ENCODE measurements around the gene COX7B2.

The COX7B2 gene

DNA sequence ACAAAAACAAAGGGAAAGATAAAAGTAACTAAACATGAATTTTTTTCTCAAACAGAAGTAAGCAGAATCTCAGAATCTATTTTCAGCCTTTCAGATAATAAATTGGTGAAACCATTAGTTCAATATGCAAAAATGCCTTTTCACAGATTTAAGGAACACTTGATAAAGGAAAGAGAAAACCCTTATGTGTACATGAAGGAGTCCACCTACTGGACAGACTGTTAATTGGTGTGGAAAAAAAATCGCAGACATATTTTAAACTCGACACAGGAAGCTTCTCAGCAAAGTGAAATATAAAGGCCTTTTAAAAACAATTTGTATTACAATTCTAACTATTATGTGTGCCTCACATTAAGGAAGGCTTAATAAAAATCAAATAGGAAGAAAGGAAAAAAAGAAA is 22.3 kb downstream of the COX7B2 start:
- DNase-seq = no peak

DNA sequence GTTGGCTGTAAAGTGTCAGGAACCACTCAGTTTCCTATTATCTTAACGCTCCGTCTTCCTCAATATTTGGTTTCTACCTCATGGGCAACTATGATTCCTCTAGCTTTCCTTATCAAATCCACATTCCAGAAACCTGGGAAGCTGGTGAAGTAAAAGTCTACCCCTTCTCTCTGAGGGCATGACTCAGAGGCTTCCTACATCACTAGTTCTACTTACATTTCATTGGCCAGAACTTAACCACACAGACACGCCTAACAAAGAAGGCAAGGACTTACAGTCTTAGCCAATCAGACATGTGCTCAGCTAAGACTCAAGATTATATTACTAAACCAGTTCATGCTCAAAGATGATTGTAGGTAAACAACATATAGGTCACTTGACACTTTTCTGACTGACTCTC is 30.4 kb downstream of the COX7B2 start:
- no peak for DNase-seq

DNA sequence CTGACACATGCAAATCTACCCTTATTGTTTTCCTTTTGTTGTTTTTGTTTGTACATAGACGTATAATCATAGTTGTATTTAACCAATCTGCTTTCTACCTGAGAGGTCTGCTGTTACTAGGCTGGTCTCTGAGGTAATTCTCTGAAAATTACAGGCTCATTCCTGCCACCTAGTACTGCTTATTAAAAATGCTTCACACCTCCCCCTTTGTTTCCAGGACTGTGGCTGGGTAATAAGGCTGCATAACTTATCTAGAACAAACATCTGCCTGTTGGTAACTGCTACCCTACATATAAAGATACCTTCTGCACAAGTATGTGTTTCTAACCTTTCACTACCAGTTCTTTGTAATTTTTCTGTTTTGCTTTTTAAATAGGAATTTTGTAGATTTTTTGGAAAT is 34.2 kb downstream of the COX7B2 start:
- DNase-seq = no peak

DNA sequence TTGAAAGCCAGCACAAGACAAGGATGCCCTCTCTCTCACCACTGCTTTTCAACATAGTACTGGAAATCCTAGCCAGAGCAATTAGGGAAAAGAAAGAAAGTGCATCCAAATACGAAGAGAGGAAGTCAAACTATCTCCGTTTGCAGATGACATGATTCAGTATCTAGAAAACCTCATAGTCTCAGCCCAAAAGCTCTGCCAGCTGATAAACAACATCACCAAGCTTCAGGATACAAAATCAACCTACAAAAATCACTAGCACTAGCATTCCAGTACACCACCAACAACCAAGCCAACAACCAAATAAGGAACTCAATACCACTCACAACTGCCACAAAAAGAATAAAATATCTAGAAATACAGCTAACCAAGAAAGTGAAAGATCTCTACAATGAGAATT is 38.6 kb downstream of the COX7B2 start:
- DNase-seq = no peak

DNA sequence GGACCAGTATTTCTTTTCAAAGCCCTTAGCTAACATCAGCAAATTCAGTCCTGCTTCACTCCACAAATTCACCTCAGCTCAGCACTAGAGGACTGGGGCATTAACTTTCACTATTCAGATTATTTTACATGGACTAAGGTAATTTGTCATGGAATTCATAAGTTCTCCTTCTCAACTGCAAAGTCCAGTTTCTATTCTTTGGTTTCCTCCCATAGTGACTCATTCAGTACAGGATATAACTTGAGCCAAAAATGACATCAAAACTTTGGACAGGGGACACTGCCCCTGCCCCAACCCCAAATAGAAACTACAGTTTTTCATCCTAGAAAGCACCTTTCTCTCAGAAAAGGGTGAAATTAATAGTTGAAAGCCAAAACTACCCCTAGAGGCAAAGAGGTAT is 52.7 kb downstream of the COX7B2 start:
- no peak for DNase-seq

DNA sequence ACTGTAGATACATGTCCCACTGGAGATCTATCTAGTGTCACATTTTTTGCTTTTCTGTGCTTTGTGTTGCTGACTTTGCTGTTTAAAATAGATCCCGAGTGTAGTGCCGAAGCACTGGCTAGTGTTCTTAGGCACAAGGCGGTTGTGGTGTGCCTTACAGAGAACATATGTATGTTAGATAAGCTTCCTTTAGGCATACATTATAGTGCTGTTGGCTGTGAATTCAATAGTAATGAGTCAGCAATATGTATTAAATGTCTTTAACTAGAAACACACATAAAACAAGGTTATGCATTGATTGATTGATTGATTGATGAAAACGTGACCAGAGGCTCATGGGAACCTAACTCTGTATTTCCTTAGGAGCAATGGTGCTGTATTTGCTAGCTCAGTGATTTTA is 56.2 kb downstream of the COX7B2 start:
- DNase-seq = no peak

DNA sequence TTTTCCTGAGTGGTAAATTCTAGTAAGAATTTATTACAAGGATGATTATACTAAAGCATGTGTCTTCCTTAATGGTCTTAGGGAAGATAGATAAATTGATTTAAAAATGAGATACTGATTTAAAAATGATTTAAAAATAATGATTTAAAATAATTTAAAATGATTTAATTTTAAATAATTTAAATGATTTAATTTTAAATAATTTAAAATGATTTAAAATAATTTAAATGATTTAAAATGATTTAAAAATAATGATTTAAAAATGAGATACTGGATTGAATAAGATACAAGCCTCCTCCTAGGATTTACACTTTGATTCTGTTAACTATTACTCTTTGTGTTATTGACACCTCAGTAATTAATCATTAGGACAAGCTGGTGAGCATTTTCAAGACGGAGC is 59.0 kb downstream of the COX7B2 start:
- no peak for DNase-seq

DNA sequence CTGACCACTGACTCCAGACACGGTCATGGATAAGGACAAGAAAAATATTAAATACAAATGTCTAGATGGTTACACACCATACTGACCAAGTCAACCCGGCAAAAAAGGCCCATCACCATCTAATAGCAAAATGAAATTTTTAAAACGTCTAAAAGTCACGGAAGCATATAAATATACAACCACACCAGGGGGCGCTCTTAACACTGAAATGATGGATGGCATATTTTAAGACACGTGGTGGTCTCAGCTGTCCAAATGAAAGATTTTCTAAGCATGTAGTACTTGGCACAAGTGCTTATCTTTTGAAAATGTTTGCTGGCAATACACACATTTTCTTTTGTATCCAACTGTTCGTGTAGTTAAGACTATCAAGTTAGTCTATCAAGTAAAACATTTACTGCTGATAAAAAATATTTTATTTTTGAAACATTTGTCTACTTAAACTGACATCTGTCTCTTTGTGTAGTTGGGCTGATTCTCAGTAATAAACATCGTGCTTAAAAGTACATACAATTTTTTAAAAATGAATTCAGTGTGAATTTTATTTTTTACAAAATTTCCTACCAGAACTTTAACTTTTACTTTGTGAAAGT is 64.6 kb downstream of the COX7B2 start:
- no peak for DNase-seq

DNA sequence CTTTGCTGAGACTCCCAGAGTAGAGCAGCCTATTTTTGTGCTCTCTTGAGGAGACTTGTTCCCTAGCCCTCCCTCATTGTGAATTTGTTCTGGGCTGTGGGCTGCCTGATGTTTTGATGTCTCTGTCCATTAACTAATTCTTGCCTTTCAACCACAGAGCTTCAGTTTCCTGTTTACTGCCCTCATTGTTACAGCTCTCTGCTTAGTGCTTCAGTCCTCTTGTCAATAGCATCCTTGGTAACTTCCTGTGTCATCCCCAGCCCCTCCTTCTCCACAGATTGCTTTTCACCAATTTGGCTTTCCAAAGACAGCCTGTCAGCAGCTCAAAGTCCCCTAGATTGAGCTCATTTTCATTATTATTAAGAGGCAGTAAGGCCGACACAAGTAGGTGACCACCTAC is 69.9 kb downstream of the COX7B2 start:
- DNase-seq = no peak

DNA sequence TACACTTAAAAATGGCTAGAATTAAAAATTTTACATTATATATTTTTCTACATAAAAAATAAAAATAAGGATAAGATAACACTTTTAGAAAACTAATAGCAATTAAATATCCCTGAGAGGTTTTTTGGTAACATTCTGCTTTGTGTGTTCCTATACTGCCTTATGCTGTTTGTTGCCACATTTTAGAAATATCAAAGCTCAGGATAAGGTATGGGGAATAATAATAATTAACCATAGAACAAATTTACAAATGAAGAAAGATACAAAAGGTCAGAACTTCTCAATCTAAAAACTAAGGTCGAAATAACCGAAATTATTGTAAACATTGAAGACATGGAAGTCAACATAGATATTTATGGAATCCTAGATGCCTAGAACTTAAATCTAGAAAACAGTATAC is 71.4 kb downstream of the COX7B2 start:
- DNase-seq = no peak

DNA sequence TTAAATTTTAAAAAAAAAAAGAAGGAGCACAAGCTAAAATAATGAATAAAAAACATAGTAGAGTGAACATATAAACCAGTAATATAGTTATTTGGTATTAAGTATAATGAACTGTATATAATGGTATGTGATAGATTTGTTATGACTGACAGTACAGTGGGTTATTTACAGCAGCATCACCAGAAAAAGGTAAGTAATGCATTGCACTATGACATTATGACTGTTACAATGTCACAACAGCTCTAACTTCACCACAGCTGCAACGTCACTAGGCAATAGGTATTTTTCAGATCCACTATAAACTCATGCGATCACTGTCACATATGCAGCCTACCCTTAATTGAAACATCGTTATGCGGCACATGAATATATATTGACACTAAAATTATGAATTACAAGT is 72.5 kb downstream of the COX7B2 start:
- no peak for DNase-seq

DNA sequence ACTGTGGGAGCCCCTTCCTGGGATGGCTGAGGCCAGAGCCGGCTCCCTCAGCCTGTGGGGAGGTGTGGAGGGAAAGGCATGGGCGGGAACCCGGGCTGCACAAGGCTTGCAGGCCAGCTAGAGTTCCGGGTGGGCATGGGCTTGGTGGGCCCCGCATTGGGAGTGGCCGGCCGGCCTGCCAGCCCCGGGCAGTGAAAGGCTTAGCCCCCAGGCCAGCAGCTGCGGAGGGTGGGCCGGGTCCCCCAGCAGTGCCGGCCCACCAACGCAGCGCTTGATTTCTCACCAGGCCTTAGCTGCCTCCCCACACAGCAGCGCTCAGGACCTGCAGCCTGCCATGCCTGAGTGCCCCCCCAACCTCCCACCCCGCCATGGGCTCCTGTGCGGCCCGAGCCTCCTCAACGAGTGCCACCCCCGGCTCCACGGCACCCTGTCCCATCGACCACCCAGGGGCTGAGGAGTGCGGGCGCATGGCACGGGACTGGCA is 78.0 kb downstream of the COX7B2 start:
- DNase-seq = no peak

DNA sequence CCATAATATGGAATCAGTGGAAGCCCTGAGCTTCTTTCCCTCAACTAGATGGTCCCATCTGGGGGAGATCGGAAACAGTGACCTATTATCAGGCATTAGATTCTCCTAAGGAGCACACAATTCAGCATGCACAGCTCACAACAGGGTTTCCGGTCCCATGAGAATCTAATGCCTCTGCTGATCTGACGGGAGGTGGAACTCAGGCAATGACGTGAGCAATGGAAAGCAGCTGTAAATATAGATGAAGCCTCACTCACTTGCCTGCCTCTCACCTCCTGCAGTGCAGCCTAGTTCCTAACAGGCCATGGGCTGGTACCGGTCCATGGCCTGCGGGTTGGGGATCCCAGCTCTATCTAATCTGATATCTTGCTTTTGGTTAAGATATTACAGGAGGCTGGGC is 88.9 kb downstream of the COX7B2 start:
- no peak for DNase-seq

DNA sequence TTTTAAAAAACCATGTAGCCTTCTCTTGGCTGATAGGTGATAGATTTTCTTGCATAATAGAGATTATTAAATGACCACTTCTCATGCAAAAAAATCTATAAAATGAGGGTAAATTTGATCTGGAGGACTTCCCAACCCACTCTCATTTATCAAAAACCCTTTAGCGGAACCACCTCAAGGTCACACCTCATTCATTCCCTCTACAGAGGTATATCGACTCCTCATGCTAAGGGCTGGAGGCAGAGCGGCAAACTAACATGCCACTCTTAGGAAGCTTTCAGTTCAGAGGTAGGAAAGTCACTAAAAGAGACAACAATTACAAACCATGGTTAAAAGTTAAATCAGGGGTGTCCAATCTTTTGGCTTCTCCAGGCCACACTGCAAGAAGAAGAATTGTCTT is 90.0 kb downstream of the COX7B2 start:
- no peak for DNase-seq

DNA sequence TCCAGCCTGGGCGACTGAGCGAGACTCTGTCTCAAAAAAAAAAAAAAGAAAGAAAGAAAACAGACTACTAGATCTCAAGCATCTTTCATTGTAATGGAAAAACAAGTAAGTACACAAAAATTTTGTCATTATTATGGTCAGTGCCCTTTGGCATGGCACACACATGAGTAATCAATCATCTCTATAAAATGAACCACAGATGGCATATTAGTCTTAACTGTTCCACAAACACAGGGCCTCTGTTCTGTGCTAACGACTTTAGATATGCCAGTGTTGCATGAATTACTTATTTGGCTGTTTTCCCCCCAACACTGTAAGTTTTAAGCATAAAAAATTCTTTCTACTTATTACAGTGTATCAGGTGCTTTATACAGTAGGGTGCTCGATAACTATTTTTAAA is 90.4 kb downstream of the COX7B2 start:
- DNase-seq = no peak

DNA sequence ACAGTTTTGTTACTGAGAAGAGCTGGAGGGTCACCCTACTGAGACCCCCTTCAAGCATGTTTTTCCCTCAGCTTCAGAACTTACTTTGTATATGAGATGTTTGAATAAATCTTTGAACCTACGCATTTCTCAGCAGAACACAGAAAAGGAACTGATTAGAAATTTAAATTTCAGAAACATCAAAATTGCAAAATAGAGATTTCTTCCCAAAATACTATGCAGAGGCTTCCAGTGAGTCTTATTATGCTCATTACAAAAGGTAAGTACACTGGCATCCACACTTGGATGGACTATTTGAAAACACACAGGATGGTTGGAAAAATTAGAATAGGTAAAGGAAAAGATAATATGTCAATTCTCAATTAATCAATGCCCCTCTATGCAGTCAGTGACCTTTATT is 91.2 kb downstream of the COX7B2 start:
- DNase-seq = no peak

DNA sequence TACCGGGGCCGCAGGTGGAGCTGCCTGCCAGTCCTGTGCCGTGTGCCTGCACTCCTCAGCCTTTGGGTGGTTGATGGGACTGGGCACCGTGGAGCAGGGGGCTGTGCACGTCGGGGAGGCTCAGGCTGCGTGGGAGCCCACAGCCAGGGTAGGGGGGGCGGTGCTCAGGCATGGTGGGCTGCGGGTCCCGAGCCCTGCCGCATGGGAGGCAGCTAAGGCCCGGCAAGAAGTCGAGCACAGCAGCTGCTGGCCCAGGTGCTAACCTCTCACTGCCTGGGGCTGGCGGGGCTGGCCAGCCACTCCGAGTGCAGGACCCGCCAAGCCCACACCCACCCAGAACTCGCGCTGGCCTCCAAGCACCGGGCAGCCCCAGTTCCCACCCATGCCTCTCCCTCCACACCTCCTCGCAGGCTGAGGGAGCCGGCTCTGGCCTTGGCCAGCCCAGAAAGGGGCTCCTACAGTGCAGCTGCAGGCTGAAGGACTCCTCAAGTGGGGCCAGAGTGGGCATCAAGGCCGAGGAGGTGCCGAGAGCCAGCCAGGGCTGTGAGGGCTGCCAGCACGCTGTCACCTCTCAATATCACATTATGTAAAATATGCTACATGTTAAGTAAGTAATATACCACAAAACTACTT is 104.1 kb downstream of the COX7B2 start:
- no peak for DNase-seq

DNA sequence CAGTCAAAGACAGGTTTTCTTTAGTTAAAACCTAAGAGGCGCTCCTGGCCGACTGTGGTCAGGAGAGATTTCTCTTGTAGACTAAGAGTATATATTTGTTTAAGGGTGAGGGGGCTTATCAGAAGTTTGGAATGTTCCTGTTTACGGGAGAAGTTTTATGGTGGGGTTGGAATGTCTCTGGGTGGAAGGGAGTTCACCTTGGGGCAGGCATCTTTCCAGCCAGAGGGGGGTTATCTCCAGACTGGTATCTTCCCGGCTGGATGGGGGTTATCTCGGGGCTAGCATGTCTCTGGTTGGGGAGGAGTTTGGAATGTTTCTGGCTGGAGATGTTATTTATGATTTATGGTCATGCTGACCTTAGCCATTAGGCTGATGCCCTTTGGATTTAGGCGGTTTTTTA is 116.0 kb downstream of the COX7B2 start:
- no peak for DNase-seq

DNA sequence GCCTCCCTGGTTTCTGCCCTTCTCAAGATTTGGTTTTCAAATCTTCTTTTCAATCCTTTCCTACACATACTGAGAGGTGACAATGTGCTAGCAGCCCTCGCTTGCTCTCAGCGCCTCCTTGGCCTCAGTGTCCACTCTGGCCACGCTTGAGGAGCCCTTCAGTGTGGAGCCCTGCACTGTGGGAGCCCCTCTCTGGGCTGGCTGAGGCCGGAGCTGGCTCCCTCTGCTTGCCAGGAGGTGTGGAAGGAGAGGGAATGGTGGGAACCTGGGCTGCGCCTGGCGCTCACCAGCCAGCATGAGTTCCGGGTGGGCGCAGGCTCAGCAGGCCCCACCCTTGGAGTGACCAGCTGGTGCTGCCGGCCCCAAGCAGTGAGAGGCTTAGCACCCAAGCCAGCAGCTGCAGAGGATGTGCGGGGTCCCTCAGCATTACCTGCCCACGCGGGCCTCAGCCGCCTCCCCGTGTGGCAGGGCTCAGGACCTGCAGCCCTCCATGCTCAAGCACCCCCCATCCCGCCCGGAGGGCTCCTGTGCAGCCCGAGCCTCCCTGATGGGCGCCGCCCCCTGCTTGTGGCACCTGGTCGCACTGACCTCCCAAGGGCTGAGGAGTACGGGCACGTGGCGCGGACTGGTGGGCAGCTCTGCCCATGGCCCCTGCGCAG is 127.5 kb downstream of the COX7B2 start:
- DNase-seq = no peak

DNA sequence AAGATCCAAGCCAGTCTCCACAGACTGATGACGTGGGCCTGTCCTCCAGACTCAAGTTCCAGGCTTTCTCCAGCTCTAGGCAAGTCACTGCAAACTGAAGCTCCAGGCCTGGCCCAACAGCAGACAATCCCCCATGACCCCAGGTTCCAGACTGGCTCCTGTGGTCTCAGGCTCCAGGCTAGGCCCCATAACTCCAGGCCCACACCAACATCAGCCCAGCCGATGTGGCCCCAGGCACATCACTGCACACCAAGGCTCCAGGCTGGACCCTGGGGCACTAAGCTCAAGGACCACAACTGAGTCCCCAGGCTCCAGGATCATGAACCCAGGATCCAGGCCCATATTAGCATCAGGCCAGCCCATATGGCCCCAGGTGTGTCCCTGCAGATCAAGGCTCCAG is 143.6 kb downstream of the COX7B2 start:
- no peak for DNase-seq

DNA sequence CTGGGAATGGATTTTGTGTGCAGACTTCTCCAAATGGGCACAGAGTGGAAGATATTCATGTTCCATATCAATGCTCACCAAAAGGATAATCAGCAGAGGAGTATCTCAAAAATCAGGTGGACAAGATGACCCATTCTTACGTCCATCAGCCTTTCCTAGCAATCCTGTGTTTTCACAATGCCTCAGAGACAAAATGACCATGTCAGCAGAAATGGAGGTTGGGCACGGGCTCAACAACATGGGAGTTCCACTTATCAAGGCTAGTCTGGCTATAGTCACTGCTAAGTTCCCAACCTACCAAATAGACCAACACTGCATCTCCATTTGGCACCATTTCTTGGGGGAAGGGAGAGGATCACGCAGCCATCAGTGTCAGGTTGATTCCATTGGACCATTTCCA is 179.0 kb downstream of the COX7B2 start:
- DNase-seq = no peak

DNA sequence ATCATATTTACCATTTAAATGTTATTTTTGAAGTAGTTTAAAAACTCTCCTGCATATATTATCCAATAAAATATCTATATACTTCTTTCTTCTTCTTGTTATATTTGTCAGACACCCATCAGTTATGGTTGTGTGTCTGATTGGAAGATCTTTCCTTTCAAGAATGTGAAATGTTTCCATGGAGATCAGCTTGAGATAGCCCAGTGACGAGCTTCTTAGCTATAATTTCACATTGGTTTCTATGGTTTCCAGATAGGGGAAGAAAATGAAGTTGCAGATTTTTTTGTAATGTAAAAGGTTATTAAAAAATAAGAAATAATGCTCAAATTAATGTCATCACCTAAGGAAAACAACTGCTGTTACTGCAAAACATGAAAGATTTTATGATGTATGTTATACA is 189.0 kb downstream of the COX7B2 start:
- DNase-seq = no peak

DNA sequence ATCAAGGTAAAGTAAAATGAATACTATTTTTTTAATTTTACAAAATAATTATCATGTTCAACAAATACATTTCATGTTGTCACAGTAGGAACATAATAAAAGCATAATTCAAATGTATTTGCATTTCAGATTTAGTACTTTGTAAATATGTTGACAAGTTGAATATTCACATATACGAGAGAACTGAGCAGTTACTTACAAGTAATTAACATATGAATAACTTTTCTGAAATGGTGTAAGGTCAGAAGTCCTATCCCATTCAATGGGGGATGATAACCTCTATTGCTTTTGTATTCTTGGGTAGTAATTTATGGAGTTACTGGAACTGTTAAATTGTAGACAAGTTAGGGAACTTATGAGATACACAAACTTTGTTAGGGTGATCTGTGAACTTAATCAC is 191.1 kb downstream of the COX7B2 start:
- no peak for DNase-seq

DNA sequence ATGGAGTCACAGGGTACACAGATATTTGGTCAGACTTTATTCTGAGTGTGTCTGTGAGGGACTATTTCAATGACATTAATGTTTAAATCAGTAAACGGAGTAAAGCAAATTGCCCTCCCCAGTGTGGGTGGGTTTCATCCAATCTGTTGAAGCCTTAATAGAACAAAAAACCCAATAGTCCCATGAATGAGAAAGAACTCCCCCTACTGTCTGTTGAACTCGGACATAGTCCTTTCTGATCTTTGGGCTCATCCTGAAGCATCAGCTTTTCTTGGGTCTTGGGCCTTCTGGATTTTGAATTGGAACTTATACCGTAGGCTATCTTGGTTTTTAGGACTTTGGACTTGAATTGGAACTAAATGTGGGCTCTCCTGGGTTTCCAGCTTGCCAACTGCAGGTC is 193.6 kb downstream of the COX7B2 start:
- DNase-seq = no peak

DNA sequence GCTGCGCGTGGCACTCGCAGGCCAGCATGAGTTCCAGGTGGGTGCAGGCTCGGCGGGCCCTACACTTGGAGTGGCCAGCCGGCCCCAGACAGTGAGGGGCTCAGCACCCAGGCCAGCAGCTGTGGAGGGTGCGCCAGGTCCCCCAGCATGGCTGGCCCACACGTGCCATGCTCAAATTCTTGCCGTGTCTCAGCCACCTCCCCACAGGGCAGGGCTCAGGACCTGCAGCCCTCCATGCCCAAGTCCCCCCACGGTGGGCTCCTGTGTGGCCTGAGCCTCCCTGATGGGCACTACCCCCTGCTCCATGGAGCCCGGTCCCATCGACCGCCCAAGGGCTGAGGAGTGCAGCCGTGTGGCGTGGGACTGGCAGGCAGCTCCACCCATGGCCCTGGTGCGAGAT is 210.2 kb downstream of the COX7B2 start:
- DNase-seq = no peak

All from DMS79 (cell line).